ENCODE data around the gene PCDH1. TPM values are rescaled to one million over a fixed set of nuclear protein-coding genes. Genes with fewer than 3 reads are reported as not detected.

Gene PCDH1
- total and polyA plus RNA-seq, 2 of the 8 experiments (the other 6 are each of a cell fraction or from before 2014, with no cell fraction given) = 101 to 102 TPM

- TF ChIP-seq ATF3 (IDR thresholded peaks at IDR 0.05; ENCODE audit: insufficient read depth, low read depth, low read length) = no peak
These were observed 2.2 kb downstream of the PCDH1 start (continued) for GRCh38 chr5:141875795-141876627.

Data from H1 (cell line).